GM19239 (cell line): ENCODE data around the gene PCDHA8.
"Not testable (repeated sequence)": the region's sequence is repeated elsewhere in the genome, so short reads cannot be mapped to it uniquely, and the experiment has no call there.

Experiments
- DNase-seq: peaks from one replicate; pipeline ENCODE4 v3.0.0; 2011; ENCODE audit warnings: low spot score; ENCODE audit not compliant: insufficient read length
- FAIRE-seq: peaks from 2 replicates; lab custom pipeline; 2011; peaks lifted over from hg19 to GRCh38; lab: Jason Lieb, UNC

Gene PCDHA8

DNA sequence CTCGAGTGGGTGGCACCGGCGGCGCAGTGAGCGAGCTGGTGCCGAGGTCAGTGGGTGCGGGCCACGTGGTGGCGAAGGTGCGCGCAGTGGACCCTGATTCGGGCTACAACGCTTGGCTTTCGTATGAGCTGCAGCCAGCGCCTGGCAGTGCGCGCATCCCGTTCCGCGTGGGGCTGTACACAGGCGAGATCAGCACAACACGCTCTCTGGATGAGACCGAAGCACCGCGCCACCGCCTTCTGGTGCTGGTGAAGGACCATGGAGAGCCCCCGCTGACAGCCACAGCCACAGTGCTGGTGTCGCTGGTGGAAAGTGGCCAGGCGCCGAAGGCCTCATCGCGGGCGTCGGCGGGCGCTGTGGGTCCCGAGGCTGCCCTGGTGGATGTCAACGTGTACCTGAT, 17.5 kb upstream of the PCDHA8 start:
- DNase-seq = no peak
- no peak for FAIRE-seq

DNA sequence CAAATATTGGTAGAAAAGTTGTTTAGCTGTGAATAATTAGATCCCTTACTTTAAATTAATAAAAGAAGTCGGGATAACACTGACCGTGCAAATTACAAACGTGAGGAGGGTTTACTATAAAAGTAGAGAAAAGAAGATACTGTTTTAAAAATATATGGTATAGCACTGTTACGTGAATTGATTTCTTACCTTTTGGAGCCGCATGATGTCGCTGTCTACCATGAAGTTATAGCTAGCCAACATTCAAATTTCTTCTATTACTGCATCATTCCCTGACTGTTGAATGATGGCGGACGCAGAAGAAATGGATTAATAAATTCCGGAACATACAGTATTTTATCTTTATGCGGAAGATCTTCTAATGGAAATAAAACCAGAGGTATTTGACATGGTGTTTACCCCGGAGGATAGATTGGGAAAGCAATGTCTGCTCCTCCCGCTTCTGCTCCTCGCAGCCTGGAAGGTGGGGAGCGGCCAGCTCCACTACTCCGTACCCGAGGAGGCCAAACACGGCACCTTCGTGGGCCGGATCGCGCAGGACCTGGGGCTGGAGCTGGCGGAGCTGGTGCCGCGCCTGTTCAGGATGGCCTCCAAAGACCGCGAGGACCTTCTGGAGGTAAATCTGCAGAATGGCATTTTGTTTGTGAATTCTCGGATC, 13.2 kb upstream of the PCDHA8 start, which contains the start of gene PCDHA6:
Gene PCDHA6, plus strand, starts transcription at position 257 of the 658 bp plus-strand sequence. Its CDS starts 132 bp downstream, at position 389.
- no peak for FAIRE-seq
- DNase-seq = no peak

DNA sequence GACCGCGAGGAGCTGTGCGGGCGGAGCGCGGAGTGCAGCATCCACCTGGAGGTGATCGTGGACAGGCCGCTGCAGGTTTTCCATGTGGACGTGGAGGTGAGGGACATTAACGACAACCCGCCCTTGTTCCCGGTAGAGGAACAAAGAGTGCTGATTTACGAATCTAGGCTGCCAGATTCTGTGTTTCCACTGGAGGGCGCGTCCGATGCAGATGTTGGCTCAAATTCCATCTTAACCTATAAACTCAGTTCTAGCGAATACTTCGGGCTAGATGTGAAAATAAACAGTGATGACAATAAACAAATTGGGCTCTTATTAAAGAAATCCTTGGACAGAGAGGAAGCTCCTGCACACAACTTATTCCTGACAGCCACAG, 12.6 kb upstream of the PCDHA8 start:
- no peak for DNase-seq
- FAIRE-seq = no peak

DNA sequence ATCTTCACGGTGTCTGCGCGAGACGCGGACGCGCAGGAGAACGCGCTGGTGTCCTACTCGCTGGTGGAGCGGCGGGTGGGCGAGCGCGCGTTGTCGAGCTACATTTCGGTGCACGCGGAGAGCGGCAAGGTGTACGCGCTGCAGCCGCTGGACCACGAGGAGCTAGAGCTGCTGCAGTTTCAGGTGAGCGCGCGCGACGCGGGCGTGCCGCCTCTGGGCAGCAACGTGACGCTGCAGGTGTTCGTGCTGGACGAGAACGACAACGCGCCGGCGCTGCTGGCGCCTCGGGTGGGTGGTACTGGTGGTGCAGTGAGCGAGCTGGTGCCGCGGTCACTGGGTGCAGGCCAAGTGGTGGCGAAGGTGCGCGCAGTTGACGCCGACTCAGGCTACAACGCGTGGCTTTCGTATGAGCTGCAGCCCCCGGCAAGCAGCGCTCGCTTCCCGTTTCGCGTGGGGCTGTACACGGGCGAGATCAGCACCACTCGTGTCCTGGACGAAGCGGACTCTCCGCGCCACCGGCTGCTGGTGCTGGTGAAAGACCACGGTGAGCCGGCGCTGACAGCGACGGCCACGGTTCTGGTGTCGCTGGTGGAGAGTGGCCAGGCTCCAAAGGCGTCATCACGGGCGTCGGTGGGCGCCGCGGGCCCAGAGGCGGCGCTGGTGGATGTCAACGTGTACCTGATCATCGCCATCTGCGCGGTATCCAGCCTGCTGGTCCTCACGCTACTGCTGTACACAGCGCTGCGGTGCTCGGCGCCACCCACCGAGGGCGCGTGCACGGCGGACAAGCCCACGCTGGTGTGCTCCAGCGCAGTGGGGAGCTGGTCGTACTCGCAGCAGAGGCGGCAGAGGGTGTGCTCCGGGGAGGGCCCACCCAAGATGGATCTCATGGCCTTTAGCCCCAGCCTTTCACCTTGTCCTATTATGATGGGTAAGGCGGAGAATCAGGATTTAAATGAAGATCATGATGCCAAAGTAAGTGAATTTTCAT, 11.2 kb upstream of the PCDHA8 start:
- not testable (repeated sequence) for DNase-seq, FAIRE-seq

DNA sequence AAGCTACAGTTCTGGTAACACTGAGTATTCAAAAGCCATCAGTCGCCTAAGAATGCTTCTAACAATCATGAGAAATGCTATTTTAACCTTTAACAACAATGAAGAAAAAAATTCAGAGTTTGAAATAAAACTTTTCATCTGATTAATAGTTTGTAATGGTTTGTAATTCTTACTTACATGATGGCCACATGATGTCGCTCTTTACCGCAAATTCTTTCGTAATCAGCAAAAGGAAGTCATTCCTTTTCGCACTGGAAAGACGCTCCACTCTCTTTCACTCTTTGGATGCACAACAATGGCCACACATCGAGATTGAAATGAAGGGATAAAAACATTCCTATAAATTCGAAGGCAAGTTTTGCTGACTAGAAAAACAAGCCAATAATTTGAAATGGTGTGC, 7.0 kb upstream of the PCDHA8 start, which contains the start of gene PCDHA7:
Gene PCDHA7, plus strand, starts transcription at position 277 of the 400 bp plus-strand sequence. Its CDS starts 115 bp downstream, at position 392.
- no peak for FAIRE-seq
- DNase-seq = no peak

DNA sequence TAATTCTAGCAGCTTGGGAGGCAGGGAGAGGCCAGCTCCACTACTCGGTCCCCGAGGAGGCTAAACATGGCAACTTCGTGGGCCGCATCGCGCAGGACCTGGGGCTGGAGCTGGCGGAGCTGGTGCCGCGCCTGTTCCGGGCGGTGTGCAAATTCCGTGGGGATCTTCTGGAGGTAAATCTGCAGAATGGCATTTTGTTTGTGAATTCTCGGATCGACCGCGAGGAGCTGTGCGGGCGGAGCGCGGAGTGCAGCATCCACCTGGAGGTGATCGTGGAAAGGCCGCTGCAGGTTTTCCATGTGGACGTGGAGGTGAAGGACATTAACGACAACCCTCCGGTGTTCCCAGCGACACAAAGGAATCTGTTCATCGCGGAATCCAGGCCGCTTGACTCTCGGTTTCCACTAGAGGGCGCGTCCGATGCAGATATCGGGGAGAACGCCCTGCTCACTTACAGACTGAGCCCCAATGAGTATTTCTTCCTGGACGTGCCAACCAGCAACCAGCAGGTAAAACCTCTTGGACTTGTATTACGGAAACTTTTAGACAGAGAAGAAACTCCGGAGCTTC, 6.5 kb upstream of the PCDHA8 start:
- DNase-seq, FAIRE-seq: not testable (repeated sequence)

DNA sequence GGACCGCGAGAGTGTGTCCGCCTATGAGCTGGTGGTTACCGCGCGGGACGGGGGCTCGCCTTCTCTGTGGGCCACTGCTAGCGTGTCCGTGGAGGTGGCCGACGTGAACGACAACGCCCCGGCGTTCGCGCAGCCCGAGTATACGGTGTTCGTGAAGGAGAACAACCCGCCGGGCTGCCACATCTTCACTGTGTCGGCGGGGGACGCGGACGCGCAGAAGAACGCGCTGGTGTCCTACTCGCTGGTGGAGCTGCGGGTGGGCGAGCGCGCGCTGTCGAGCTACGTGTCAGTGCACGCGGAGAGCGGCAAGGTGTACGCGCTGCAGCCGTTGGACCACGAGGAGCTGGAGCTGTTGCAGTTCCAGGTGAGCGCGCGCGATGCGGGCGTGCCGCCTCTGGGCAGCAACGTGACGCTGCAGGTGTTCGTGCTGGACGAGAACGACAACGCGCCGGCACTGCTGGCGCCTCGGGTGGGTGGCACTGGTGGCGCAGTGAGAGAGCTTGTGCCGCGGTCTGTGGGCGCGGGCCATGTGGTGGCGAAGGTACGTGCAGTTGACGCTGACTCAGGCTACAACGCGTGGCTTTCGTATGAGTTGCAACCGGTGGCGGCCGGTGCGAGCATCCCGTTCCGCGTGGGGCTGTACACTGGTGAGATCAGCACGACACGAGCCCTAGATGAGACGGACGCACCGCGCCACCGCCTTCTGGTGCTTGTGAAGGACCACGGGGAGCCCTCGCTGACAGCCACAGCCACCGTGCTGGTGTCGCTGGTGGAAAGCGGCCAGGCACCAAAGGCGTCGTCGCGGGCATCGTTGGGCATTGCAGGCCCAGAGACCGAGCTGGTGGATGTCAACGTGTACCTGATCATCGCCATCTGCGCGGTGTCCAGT, 5.1 kb upstream of the PCDHA8 start:
- FAIRE-seq = no peak
- DNase-seq = no peak

DNA sequence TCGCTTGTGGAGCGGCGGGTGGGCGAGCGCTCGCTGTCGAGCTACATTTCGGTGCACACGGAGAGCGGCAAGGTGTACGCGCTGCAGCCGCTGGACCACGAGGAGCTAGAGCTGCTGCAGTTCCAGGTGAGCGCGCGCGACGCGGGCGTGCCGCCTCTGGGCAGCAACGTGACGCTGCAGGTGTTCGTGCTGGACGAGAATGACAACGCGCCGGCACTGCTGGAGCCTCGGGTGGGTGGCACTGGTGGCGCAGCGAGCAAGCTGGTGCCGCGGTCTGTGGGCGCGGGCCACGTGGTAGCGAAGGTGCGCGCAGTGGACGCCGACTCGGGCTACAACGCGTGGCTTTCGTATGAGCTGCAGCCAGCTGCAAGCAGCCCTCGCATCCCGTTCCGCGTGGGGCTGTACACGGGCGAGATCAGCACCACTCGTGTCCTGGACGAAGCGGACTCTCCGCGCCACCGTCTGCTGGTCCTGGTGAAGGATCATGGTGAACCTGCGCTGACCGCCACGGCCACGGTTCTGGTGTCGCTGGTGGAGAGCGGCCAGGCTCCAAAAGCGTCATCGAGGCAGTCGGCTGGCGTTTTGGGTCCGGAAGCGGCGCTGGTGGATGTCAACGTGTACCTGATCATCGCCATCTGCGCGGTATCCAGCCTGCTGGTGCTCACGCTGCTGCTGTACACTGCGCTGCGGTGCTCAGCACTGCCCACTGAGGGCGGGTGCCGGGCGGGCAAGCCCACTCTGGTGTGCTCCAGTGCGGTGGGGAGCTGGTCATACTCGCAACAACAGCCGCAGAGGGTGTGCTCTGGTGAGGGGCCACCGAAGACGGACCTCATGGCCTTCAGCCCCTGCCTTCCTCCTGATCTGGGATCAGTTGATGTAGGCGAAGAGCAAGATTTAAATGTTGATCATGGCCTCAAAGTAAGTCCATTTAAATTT, 2.1 kb downstream of the PCDHA8 start:
- FAIRE-seq = no peak

DNA sequence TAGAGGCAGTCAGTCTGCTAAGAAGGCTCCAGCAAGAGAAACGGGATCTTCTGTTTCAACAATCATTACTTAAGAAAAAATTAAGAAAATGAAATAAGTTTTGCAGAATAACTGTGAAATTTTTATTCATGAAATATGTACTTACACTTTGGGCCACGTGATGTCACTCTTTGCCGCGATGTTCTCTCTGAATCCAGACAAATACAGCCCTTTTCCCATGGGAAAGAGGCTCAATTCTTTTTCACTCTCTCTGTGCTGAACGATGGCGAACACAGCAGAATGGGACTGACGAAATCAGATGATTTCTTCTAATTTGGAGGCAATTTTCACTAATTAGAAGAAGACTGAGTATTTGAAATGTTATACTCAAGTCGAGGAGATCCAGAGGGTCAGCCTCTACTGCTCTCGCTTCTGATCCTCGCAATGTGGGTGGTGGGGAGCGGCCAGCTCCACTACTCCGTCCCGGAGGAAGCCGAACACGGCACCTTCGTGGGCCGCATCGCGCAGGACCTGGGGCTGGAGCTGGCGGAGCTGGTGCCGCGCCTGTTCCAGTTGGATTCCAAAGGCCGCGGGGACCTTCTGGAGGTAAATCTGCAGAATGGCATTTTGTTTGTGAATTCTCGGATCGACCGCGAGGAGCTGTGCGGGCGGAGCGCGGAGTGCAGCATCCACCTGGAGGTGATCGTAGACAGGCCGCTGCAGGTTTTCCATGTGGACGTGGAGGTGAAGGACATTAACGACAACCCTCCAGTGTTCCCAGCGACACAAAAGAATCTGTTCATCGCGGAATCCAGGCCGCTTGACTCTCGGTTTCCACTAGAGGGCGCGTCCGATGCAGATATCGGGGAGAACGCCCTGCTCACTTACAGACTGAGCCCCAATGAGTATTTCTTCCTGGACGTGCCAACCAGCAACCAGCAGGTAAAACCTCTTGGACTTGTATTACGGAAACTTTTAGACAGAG, 7.4 kb downstream of the PCDHA8 start, which contains the start of gene PCDHA9:
Gene PCDHA9, plus strand, starts transcription at position 244 of the 964 bp plus-strand sequence. Its CDS starts 114 bp downstream, at position 358.
- FAIRE-seq, DNase-seq: not testable (repeated sequence)

More for the DNA sequence above, 2.1 kb downstream of the PCDHA8 start:
- no peak for DNase-seq

DNA sequence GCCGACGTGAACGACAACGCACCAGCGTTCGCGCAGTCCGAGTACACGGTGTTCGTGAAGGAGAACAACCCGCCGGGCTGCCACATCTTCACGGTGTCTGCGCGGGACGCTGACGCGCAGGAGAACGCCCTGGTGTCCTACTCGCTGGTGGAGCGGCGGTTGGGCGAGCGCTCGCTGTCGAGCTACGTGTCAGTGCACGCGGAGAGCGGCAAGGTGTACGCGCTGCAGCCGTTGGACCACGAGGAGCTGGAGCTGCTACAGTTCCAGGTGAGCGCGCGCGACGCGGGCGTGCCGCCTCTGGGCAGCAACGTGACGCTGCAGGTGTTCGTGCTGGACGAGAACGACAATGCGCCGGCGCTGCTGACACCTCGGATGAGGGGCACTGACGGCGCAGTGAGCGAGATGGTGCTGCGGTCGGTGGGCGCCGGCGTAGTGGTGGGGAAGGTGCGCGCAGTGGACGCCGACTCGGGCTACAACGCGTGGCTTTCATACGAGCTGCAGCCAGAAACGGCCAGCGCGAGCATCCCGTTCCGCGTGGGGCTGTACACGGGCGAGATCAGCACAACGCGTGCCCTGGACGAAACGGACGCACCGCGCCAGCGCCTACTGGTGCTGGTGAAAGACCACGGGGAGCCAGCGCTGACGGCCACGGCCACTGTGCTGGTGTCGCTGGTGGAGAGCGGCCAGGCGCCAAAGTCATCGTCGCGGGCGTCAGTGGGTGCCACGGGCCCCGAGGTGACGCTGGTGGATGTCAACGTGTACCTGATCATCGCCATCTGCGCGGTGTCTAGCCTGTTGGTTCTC, 9.0 kb downstream of the PCDHA8 start:
- not testable (repeated sequence) for FAIRE-seq, DNase-seq

DNA sequence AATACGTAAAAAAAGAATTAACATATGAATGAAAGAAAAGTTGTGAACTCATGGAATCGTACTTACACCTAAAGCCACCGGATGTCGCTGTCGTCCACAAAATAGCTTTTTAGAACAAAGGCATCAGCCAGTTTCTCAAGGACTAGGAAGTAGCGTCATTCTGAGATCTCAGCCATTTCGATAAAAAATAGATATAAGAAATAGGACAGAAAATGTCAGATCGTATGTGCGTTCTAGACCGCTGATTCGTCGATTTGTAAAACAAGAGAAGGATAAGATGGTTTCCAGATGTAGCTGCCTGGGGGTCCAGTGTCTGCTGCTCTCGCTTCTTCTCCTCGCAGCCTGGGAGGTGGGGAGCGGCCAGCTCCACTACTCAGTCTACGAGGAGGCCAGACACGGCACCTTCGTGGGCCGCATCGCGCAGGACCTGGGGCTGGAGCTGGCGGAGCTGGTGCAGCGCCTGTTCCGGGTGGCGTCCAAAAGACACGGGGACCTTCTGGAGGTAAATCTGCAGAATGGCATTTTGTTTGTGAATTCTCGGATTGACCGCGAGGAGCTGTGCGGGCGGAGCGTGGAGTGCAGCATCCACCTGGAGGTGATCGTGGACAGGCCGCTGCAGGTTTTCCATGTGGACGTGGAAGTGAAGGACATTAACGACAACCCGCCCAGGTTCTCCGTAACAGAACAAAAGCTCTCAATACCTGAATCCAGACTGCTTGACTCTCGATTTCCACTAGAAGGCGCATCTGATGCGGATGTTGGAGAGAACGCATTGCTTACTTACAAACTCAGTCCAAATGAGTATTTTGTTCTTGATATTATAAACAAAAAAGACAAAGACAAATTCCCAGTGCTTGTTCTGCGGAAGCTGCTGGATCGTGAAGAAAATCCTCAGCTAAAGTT, 15.0 kb downstream of the PCDHA8 start, which contains the start of gene PCDHA10:
Gene PCDHA10, plus strand, starts transcription at position 126 of the 903 bp plus-strand sequence. Its CDS starts 152 bp downstream, at position 278.
- FAIRE-seq (no peak), DNase-seq (no peak)

DNA sequence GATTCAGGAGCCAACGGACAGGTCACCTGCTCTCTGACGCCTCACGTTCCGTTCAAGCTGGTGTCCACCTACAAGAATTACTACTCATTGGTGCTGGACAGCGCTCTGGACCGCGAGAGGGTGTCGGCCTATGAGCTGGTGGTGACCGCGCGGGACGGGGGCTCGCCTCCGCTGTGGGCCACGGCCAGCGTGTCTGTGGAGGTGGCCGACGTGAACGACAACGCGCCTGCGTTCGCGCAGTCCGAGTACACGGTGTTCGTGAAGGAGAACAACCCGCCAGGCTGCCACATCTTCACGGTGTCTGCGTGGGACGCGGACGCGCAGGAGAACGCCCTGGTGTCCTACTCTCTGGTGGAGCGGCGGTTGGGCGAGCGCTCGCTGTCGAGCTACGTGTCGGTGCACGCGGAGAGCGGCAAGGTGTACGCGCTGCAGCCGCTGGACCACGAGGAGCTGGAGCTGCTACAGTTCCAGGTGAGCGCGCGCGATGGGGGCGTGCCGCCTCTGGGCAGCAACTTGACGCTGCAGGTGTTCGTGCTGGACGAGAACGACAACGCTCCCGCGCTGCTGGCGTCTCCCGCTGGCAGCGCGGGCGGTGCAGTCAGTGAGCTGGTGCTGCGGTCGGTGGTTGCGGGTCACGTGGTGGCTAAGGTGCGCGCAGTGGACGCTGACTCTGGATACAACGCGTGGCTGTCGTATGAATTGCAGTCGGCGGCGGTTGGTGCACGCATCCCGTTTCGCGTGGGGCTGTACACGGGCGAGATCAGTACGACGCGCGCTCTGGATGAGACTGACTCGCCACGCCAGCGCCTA, 16.4 kb downstream of the PCDHA8 start:
- no peak for DNase-seq
- no peak for FAIRE-seq

DNA sequence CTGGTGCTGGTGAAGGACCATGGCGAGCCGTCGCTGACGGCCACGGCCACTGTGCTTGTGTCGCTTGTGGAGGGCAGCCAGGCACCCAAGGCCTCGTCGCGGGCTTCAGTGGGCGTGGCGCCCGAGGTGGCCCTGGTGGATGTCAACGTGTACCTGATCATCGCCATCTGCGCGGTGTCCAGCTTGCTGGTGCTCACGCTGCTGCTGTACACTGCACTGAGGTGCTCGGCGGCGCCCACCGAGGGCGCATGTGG, 16.9 kb downstream of the PCDHA8 start:
- FAIRE-seq (no peak), DNase-seq (no peak)

DNA sequence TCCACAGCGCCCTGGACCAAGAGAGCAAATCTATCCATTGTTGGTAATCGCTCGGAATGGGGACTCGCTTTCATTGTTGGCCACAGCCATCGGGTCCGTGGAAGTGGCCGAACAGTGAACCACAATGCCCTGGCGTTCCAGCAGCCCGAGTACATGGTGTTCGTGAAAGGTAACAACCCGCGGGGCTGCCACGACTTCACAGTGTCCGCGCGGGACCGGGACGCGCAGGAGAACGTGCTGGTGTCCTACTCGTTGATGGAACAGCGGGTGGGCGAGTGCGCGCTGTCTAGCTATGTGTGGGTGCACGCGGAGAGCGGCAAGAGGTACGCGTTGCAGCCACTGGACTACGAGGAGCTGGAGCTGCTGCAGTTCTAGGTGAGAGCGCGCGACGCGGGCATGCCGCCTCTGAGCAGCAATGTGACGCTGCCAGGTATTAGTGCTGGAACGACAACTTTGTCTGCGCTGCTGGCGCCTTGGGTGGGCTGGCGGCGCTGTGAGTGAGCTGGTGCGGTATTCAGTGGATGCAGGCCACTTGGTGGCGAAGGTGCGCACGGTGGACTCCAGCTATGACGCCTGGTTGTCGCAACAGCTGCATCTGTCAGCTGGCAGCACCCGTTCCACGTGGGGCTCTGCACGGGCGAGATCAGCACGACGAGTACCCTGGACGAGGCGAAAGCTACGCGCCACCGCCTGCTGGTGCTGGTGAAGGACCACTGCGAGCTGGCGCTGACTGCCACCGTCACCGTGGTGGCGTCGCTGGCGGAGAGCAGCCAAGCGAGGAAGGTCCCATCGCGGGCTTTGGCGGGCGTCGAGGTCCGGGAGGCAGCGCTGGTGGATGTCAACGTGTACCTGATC, 21.7 kb downstream of the PCDHA8 start:
- FAIRE-seq (no peak), DNase-seq (no peak)
